Progenitor cell of endocrine pancreas (in vitro differentiated cells): ENCODE measurements around the gene PCARE. TPM values are rescaled to one million over a fixed set of nuclear protein-coding genes. Genes with fewer than 3 reads are reported as not detected.
A peak's percentile ranks its signal among the peaks of the same experiment; 100 is the strongest.

Experiments
- DNase-seq: peaks from one replicate; pipeline ENCODE4 v3.0.0; 2021; ENCODE audit warnings: low spot score; ENCODE audit not compliant: unreplicated experiment
- H3K27ac Mint-ChIP-seq: 2 replicates; pipeline ENCODE4 v1.8.0; 2021; ENCODE audit warnings: mild to moderate bottlenecking, moderate library complexity, mixed read lengths
- H3K27me3 Mint-ChIP-seq: 2 replicates; pipeline ENCODE4 v1.8.0; 2021; ENCODE audit warnings: mixed read lengths
- H3K36me3 Mint-ChIP-seq: 2 replicates; pipeline ENCODE4 v1.8.0; 2022; ENCODE audit warnings: mixed read lengths; ENCODE audit not compliant: insufficient read depth
- H3K4me1 Mint-ChIP-seq: 2 replicates; pipeline ENCODE4 v1.8.0; 2021; ENCODE audit warnings: low read depth, mixed read lengths
- H3K4me3 Mint-ChIP-seq: 2 replicates; pipeline ENCODE4 v1.8.0; 2021; ENCODE audit warnings: low read depth, mild to moderate bottlenecking, moderate library complexity, mixed read lengths
- H3K9me3 Mint-ChIP-seq: 2 replicates; pipeline ENCODE4 v1.8.0; 2021; ENCODE audit warnings: low read depth, mixed read lengths
- long read RNA-seq: library from polyadenylated mRNA; unstranded; transcript quantifications from one replicate; pipeline ENCODE4 v2.0.0, GENCODE V29; 2020
- total RNA-seq: library from RNA; stranded (reverse); gene quantifications from 2 replicates; pipeline ENCODE4 v1.2.1, GENCODE V29; 2021
- TF ChIP-seq, protein P1 (sequence below): fragments of 200-600 bp; sonication (generic); IDR thresholded peaks from one replicate; pipeline ENCODE4 v1.5.0; 2021; ENCODE audit warnings: antibody characterized with exemption, mild to moderate bottlenecking; ENCODE audit not compliant: unreplicated experiment

The PCARE gene
- total RNA-seq: not detected in 2 replicates
- long read RNA-seq: 0 reads

DNA sequence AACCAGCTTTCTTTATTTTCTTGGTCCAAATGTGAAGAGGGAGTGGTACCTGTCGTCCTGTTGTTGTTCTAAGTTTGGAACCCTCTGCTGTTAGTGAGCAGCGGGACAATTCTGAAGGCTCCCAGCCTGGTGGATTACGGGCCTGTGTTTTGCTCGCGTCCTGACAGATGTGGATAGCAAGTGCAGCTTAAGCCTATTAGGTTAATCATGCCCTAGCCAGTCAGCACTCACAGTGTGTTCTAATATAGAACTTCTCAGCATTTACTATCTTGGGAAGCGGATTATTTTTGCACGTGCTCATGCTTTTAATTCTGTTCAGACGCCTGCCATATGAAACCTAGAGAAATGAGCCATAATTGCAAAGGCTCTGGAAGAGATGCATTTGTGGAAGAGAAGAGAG is at the start of gene PCARE:
Gene PCARE (minus strand): TSS at position 113 of the 400 bp plus-strand sequence. CDS start 262 bp downstream, outside the sequence.
- no peaks in the 10 kb centered on the region for H3K36me3 Mint-ChIP-seq
- TF ChIP-seq, protein P1, sequence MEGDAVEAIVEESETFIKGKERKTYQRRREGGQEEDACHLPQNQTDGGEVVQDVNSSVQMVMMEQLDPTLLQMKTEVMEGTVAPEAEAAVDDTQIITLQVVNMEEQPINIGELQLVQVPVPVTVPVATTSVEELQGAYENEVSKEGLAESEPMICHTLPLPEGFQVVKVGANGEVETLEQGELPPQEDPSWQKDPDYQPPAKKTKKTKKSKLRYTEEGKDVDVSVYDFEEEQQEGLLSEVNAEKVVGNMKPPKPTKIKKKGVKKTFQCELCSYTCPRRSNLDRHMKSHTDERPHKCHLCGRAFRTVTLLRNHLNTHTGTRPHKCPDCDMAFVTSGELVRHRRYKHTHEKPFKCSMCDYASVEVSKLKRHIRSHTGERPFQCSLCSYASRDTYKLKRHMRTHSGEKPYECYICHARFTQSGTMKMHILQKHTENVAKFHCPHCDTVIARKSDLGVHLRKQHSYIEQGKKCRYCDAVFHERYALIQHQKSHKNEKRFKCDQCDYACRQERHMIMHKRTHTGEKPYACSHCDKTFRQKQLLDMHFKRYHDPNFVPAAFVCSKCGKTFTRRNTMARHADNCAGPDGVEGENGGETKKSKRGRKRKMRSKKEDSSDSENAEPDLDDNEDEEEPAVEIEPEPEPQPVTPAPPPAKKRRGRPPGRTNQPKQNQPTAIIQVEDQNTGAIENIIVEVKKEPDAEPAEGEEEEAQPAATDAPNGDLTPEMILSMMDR: no peak
- H3K27ac Mint-ChIP-seq: no peak within 1 kb of the TSS
- peaks cover 14% of the 10 kb centered on the region for H3K27me3 Mint-ChIP-seq
- H3K9me3 Mint-ChIP-seq: peaks cover 3% of the 10 kb centered on the region
- no peak within 1 kb of the TSS for H3K4me3 Mint-ChIP-seq
- DNase-seq: no peak
- peaks cover 5% of the 10 kb centered on the region for H3K4me1 Mint-ChIP-seq

GRCh38 chr2:29123617-29124349 is 49.5 kb upstream of the PCARE start:
- H3K4me1 Mint-ChIP-seq: peaks cover 9% of the 10 kb centered on the region
- no peak overlapping the region for H3K4me3 Mint-ChIP-seq
- TF ChIP-seq, protein P1: no peak
- H3K27ac Mint-ChIP-seq: no peak overlapping the region
- peaks cover 26% of the 10 kb centered on the region for H3K36me3 Mint-ChIP-seq
- DNase-seq: no peak
- peaks cover 18% of the 10 kb centered on the region for H3K9me3 Mint-ChIP-seq
- H3K27me3 Mint-ChIP-seq: no peaks in the 10 kb centered on the region

GRCh38 chr2:29120846-29121245 is 46.5 kb upstream of the PCARE start:
- TF ChIP-seq, protein P1: no peak
- H3K36me3 Mint-ChIP-seq: peaks cover 26% of the 10 kb centered on the region
- no peak for DNase-seq

DNA sequence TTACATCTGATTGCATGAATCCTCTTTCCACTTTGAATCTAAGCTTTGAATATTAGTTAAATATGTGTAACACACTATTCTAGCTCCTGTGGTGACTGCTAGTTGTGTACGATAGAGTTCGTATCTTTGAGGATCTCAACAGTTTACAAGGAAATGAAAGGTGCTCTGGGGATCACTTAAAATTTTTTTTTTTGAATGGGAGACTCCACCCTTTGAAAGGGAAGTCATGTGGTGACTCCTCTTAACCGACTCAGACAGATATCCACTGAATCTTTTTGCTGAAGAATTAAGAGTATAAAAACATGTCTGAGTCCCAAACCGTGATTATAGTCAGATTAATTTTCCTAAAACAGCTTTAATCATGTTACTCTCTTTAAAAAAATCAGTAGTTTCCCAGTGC is 44.9 kb upstream of the PCARE start:
- peaks cover 11% of the 10 kb centered on the region for H3K36me3 Mint-ChIP-seq
- H3K9me3 Mint-ChIP-seq: peaks cover 10% of the 10 kb centered on the region
- no peak overlapping the region for H3K27ac Mint-ChIP-seq
- H3K4me3 Mint-ChIP-seq: no peak overlapping the region
- TF ChIP-seq, protein P1: no peak
- H3K4me1 Mint-ChIP-seq: peaks cover 5% of the 10 kb centered on the region
- peaks cover 16% of the 10 kb centered on the region for H3K27me3 Mint-ChIP-seq
- DNase-seq: no peak

More at GRCh38 chr2:29120846-29121245, 46.5 kb upstream of the PCARE start:
- peaks cover 5% of the 10 kb centered on the region for H3K4me1 Mint-ChIP-seq
- peaks cover 10% of the 10 kb centered on the region for H3K27me3 Mint-ChIP-seq
- H3K27ac Mint-ChIP-seq: no peak overlapping the region
- no peak overlapping the region for H3K4me3 Mint-ChIP-seq
- H3K9me3 Mint-ChIP-seq: peaks cover 18% of the 10 kb centered on the region

- TF ChIP-seq, protein P1: no peak
- peaks cover 5% of the 10 kb centered on the region for H3K4me1 Mint-ChIP-seq
- H3K27me3 Mint-ChIP-seq: peaks cover 27% of the 10 kb centered on the region
- peaks cover under 1% of the 10 kb centered on the region for H3K36me3 Mint-ChIP-seq
- H3K9me3 Mint-ChIP-seq: no peaks in the 10 kb centered on the region
- no peak for DNase-seq
- H3K27ac Mint-ChIP-seq: no peak overlapping the region
- peak overlapping the region; percentile 44 for H3K4me3 Mint-ChIP-seq
Observed at GRCh38 chr2:29117636-29118303, 43.4 kb upstream of the PCARE start.
